Esophagus muscularis mucosa (tissue), 4 donors: Measurements from ENCODE around the gene NEB.

Experiments
- CTCF ChIP-seq, 3 experiments: fragments of 200-600 bp in 2 of 3; fragments of 450-650 bp in 1 of 3; sonication (generic) in 2 of 3; IDR thresholded peaks; one replicate each; pipeline ENCODE4 v1.5.1; 2017 to 2019; ENCODE audit warnings: antibody characterized with exemption in 3 of 3, mild to moderate bottlenecking in 2 of 3, moderate library complexity in 1 of 3
- EP300 ChIP-seq: sonication (generic); formaldehyde crosslinking; IDR thresholded peaks from one replicate; pipeline ENCODE4 v1.6.1; 2017; ENCODE audit warnings: antibody characterized with exemption
- POLR2A ChIP-seq: fragments of 450-650 bp; IDR thresholded peaks from one replicate; pipeline ENCODE4 v1.6.1; 2017; ENCODE audit warnings: antibody characterized with exemption, moderate library complexity, mild to moderate bottlenecking, low read depth
- POLR2AphosphoS5 ChIP-seq, 2 donors: sonication (generic); formaldehyde crosslinking; IDR thresholded peaks; one replicate each; pipeline ENCODE4 v1.6.1; 2017; ENCODE audit warnings: antibody characterized with exemption in 2 of 2

GRCh38 chr2:151679994-151680393 lies 54.3 kb downstream of the NEB start:
- TF ChIP-seq CTCF (IDR thresholded peaks at IDR 0.05): no peak
- no peak for TF ChIP-seq POLR2AphosphoS5 (IDR thresholded peaks at IDR 0.05)
- no peak for TF ChIP-seq POLR2A
- no peak for TF ChIP-seq EP300
